GM19395 (cell line): Measurements from ENCODE around the gene DOCK1.

ENCODE experiments used
- ATAC-seq: cut with Tn5 transposase; IDR thresholded peaks from one replicate; pipeline ENCODE4 v1.9.1; 2021; ENCODE audit warnings: mild to moderate bottlenecking, moderate library complexity; ENCODE audit not compliant: unreplicated experiment

DOCK1 gene

GRCh38 chr10:127196282-127197153 is 291.3 kb downstream of the DOCK1 start, which contains the start of gene INSYN2A:
INSYN2A (minus strand) TSS chr10:127196591; CDS start chr10:127176395, 20,196 bp downstream.
- ATAC-seq: no peak

DNA sequence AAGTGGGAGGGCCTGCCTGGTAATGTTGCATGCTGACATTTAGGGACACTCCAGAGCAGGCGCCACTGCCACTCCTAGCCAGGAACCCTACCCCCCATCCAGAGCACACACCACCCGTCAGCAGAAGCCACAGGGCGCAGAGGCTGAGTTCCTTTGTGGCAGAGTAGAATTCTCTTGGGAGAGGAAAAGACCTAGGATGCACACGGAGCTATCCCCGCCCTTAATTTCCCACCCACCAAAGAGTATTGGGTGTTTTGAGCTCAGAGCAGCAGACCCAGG is 291.9 kb downstream of the DOCK1 start:
- no peak for ATAC-seq

DNA sequence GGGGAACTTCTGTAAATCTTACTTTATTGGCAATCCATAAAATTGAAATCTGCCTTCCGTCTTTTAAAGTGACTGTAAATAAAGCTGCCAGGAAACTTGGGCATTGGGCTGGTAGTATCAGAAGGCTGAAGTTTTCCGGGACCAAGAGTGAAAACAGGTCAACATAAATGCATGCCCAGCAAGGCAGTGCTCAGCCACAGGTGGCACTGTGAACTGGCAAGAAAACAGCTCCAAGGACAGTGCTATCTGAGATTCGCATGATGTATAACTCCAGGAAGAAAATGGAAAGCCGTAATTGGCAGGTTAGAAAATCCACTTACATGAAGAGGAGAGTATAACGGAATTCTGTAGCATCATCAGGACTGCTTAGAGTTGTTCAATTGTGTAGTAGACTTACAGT is 293.1 kb downstream of the DOCK1 start:
- ATAC-seq: no peak

GRCh38 chr10:127198721-127199120 is 293.5 kb downstream of the DOCK1 start:
- ATAC-seq: no peak

DNA sequence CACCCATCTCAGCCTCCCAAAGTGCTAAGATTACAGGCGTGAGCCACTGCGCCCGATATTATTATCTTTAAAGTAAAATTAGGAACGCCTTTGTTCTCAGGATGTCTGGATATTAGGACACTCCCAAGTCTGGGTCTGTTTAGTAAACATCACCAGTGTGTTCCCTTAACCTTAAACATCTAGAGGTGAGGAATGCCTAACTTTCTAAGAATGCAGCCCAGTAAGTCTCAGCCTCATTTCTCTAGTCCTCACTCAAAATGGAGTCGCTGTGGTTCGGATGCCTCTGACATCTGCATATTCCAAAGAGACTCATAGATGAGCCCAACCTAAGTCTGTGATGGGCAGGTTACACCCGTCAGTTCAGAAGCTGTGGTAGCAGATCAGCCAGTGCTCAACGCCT is 295.4 kb downstream of the DOCK1 start:
- ATAC-seq: no peak

- ATAC-seq: no peak
Measured at GRCh38 chr10:127203067-127203466, 297.8 kb downstream of the DOCK1 start.

GRCh38 chr10:127207081-127207480 is 301.9 kb downstream of the DOCK1 start:
- no peak for ATAC-seq

GRCh38 chr10:127210936-127211466 is 305.8 kb downstream of the DOCK1 start:
- peak; percentile 79 for ATAC-seq

DNA sequence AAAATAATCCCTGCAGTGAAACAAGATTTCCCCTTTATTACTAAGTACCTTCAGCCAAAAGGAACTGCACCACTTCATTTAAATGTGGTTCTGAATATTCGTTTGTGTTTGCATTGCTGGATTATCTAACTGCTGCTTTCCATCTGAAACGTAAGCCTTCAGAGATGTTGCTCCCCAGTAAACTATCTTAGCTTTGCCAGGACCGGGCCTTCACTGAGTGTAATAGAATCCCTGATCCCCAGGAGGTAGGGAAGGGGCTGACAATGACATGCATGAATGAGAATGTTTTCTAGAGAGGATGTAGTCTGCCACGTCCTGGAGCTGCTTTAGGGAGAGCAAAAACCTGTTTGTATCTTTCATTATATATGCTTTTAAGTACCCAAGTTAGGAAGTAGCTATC is 310.6 kb downstream of the DOCK1 start:
- ATAC-seq: no peak

DNA sequence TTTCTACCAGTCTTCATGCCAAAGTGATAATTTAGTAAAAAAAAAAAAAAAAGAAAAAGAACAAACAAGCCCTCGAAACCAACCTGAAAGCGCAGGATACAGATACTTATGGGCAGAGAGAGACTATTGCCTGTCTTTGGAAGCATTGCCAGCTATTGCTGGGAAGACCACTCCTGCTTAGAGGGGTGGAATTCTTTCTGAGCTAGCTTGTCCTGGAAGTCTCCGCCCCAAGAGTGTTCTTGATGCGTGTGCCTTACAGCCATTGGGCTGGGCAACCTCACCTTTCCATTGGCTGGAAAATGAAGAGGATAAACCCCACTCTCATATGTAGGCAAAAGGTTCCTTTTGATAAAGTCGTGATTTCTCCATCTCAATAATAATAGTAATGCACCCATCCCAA is 311.0 kb downstream of the DOCK1 start:
- ATAC-seq: no peak

DNA sequence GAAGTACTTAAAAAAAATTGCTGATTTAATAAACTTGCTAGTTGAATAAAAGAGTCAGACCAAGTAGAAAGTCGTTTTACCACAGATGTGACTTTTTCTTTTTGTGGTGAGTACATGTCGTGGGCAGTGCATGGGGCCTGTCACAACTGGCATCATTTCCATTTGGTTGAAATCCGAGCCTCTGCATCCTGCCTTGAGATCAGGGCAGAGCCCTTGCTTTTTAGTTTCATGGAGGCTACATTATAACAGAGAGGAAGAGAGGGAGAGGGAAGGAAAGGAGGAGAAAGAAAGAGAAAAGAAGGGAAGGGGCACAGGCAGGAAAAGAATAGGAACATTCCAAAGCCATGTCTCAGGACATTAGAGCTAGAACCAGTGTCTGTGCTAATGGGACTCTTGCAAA is 311.6 kb downstream of the DOCK1 start:
- ATAC-seq: no peak

DNA sequence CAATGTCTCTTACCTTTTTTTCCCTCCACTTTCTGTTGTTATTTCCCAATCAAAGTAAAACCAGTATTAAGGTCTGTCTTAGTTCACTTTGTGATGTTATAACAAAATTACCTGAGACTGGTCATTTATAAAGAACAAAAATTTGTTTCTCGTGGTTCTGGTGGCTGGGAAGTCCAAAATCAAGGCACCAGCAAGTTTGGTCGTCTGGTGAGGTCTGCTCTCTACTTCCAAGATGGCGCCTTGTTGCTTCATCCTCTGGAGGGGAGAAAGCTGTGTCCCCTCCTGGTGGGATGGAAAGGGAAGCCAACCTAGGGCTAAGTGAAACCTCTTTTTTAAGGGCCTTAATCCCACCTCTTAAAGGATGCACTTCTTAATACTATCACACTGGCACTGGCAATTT is 313.4 kb downstream of the DOCK1 start:
- no peak for ATAC-seq

DNA sequence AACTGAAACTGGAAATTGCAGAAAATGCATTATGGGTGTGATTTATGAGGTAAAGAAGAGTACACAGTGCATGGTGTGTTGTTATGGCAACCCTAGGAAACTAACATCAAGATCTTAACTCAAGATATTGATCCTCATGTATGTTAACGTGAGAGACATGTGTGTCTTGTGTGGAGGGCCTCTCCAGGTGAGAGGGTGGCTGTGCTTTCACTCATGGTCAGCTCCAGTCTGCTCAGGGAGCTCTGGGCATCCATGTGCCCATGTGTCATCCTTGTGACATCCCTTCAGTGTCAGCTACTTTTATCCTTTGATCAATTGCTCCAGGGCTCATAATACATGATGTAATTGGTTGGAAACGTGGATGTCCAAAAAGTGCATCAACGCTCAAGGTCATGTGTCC is 316.1 kb downstream of the DOCK1 start:
- no peak for ATAC-seq

DNA sequence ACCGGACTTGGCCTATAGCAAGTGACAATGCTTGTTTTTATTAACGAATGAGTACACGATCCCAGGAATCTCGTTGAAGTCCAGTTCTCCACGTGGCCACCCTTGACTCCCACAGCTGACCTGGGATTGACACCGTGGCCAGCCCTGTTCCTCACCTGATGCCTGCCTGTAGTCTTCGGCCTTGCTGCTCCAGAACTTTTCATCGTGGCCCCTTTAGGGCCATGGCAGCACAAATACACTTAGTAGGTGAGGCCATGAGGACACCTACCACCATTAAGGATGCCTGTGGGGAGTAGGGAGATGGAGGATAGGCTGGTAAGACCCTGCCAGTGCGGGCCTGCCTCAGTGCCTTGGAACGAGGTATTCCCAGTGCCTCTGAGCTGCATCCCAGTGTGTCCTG is 321.8 kb downstream of the DOCK1 start:
- no peak for ATAC-seq

DNA sequence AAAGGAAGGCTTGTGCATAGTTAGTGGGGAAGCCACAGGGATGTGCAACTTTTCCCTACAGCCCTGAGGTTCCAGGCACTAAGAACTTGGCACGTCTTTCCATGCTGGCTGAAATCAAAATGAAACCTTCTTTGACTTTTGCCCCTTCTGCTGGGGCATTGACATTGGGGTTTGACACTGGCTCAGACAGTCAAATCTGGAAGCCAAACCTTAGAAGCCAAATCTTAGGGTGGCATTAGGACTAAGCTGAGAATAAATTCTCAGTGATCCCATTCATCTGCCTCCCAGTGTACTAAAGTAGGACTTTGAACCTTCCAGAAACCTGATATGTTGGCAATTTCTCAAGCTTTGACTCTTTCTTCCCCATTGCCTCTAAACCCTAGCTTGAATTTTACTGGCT is 322.4 kb downstream of the DOCK1 start:
- ATAC-seq: no peak

DNA sequence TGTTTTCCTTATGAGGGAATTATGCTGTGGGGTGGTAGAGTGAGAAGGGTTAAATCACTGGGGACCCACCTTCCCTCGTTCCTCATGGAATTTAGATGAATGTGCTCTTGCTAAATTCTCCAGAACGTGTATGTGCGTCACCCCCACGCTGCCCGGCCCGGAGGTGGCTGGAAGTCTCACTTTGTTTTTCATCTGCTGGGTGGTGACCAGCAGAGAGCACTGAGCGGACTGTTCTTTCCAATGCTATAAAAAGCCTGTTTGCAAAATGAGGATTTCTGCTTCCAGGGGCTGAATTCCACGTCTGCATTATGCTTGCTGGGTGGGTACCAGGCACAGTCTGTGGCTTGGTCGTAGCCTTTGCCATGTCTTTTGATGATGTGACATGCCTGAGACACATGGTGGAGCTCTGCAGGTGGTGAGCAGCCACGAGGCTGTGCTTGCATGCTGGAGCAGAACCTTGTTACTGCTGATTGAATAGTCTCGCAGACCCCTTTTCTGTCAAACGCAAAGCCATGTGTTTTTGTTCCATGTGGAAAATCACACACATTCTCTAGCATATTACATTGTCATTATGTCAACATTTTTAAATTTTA is 323.1 kb downstream of the DOCK1 start:
- no peak for ATAC-seq

DNA sequence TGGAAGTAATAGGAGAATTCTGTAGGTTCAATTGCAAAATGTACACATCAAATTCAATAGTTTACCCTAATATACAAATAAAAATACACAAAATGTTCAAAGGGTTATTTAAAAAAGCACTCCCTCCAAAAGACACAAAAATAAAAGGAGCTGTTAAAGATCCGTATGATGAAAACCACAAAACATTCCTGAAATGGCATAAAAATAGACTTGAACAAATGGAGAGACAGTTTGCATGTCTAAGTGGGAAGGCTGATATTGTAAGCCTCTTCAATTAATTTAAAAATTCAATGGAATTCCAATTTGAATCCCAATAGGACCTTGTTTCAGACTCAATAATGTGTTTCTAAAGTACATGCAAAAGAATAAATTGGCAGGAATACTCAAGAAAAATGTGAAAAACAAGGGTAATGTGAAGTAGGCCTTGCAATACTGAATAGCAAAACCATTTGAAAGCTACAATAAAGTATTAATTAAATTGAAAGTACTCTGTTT is 329.1 kb downstream of the DOCK1 start:
- ATAC-seq: no peak

DNA sequence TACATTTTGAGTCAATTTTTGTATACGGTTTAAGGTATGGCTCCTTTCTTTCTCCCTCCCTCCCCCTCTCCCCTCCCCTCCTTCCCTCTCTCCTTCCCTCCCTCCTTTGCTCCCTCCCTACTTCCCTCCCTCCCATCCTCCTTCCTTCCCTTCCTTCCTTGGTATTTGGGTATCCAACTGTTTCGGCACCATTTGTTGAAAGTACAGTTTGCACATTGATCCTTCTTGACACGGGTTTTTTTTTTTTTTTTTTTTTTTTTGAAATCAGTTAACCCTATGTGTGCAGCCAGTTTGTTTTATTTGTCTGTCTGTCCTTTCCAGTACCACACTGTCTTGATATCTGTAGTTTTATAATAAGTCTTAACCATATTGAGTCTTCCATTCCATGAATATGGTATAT is 331.0 kb downstream of the DOCK1 start:
- no peak for ATAC-seq

- no peak for ATAC-seq
Measured at GRCh38 chr10:127242914-127243313, 337.7 kb downstream of the DOCK1 start.

GRCh38 chr10:127243490-127244272 is 338.5 kb downstream of the DOCK1 start:
- ATAC-seq: no peak

- no peak for ATAC-seq
Measured at GRCh38 chr10:127245456-127245855, 340.2 kb downstream of the DOCK1 start.
